MM.1S (cell line): Measurements from ENCODE around the gene PTPRK.

Experiments
- EZH2 ChIP-seq: fragments of 300-600 bp; sonication (generic); optimal IDR thresholded peaks from 2 replicates; pipeline ENCODE3; 2017; ENCODE audit warnings: low read depth, mild to moderate bottlenecking, antibody characterized with exemption, low read length, mixed read lengths
- EZH2phosphoT487 ChIP-seq: fragments of 300-600 bp; sonication (generic); IDR thresholded peaks from 2 replicates; pipeline ENCODE4 v1.6.1; 2018; ENCODE audit warnings: antibody characterized with exemption, low read length
- TF ChIP-seq, protein P1 (sequence below): fragments of 300-600 bp; sonication (generic); IDR thresholded peaks from 2 replicates; pipeline ENCODE4 v1.5.1; 2016; ENCODE audit warnings: antibody characterized with exemption, low read length, mixed read lengths

DNA sequence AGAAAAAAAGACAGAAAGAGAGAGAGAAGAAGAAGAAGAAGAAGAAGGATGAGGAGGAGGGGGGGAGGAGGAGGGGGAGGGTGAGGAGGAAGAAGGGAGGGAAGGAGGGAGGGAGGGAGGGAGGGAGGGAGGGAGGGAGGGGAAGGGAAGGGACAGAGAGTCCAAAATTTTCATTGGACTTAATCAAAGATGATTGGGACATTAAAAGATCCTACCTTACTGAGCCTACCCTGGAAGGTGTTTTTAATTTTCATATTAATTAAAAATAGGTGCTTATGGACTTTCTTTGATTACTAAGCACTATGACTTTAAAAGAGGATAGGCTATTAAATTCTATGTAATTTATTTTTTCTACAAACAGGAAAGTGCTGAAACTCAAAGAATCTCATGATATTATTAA lies 319.6 kb downstream of the PTPRK start:
- TF ChIP-seq, protein P1, sequence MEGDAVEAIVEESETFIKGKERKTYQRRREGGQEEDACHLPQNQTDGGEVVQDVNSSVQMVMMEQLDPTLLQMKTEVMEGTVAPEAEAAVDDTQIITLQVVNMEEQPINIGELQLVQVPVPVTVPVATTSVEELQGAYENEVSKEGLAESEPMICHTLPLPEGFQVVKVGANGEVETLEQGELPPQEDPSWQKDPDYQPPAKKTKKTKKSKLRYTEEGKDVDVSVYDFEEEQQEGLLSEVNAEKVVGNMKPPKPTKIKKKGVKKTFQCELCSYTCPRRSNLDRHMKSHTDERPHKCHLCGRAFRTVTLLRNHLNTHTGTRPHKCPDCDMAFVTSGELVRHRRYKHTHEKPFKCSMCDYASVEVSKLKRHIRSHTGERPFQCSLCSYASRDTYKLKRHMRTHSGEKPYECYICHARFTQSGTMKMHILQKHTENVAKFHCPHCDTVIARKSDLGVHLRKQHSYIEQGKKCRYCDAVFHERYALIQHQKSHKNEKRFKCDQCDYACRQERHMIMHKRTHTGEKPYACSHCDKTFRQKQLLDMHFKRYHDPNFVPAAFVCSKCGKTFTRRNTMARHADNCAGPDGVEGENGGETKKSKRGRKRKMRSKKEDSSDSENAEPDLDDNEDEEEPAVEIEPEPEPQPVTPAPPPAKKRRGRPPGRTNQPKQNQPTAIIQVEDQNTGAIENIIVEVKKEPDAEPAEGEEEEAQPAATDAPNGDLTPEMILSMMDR = no peak
- TF ChIP-seq EZH2phosphoT487 = no peak
- TF ChIP-seq EZH2 = no peak
